Medulla oblongata (tissue), 1 donor: Measurements from ENCODE around the gene TCF23.
"Not testable (repeated sequence)": the region's sequence is repeated elsewhere in the genome, so short reads cannot be mapped to it uniquely, and the experiment has no call there.

Experiments used
- DNase-seq: peaks from one replicate; pipeline ENCODE4 v3.0.0-alpha.2; 2015; ENCODE audit errors: extremely low spot score

The TCF23 gene

GRCh38 chr2:27148801-27149439, at the start of gene TCF23:
TCF23 (plus strand) TSS chr2:27149004; CDS start chr2:27149134, 130 bp downstream.
- DNase-seq = no peak

- DNase-seq = no peak
These were observed 49.4 kb upstream of the TCF23 start for GRCh38 chr2:27099334-27099955.

DNA sequence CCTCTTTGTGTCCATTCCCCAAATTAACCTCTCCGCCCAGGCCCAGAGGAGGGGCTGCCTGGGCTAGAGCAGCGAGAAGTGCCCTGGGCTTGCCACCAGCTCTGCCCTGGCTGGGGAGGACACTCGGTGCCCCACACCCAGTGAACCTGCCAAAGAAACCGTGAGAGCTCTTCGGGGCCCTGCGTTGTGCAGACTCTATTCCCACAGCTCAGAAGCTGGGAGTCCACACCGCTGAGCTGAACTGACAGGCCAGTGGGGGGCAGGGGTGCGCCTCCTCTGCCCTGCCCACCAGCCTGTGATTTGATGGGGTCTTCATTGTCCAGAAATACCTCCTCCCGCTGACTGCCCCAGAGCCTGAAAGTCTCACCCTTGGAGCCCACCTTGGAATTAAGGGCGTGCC, 48.8 kb upstream of the TCF23 start:
- DNase-seq = no peak

- DNase-seq = no peak
These were observed 46.5 kb upstream of the TCF23 start for GRCh38 chr2:27102329-27102728.

DNA sequence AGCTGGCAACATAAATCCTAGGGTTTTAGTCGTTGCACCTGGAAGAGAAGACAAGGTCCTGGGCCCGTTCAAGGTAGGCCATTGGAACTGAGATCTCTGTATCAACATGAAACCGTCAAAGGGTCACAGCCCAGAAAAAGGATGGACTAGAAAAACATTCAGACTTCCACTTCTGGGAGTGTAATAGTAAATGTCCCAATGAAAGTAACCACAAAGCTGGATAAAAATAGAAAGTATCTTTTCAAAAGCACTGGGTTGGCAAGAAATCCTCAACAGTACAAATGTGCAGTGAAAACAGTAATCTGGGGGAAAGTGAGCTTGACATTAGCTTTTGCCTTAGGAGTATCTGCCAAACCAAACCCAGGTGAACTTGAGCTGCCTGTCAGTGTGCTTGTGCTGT, 42.8 kb upstream of the TCF23 start:
- no peak for DNase-seq

GRCh38 chr2:27108221-27108620, 40.6 kb upstream of the TCF23 start:
- no peak for DNase-seq

- no peak for DNase-seq
These were observed 39.7 kb upstream of the TCF23 start for GRCh38 chr2:27109083-27109482.

DNA sequence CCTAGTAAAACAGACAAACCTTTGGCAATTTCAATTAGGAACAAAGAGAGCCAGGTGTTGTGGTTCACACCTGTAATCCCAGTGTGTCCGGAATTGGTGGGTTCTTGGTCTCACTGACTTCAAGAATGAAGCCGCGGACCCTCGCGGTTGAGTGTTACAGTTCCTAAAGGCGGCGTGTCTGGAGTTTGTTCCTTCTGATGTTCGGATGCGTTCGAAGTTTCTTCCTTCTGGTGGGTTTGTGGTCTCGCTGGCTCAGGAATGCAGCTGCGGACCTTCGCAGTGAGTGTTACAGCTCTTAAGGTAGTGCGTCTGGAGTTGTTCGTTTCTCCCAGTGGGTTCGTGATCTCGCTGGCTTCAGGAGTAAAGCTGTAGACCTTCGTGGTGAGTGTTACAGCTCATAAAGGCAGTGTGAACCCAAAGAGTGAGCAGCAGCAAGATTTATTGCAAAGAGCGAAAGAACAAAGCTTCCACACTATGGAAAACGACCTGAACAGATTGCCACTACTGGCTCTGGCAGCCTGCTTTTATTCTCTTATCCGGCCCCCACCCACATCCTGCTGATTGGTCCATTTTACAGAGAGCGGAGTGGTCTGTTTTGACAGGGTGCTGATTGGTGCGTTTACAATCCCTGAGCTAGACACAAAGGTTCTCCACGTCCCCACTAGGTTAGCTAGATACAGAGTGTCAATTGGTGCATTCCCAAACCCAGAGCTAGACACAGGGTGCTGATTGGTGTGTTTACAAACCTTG, 38.0 kb upstream of the TCF23 start:
- DNase-seq = not testable (repeated sequence)

DNA sequence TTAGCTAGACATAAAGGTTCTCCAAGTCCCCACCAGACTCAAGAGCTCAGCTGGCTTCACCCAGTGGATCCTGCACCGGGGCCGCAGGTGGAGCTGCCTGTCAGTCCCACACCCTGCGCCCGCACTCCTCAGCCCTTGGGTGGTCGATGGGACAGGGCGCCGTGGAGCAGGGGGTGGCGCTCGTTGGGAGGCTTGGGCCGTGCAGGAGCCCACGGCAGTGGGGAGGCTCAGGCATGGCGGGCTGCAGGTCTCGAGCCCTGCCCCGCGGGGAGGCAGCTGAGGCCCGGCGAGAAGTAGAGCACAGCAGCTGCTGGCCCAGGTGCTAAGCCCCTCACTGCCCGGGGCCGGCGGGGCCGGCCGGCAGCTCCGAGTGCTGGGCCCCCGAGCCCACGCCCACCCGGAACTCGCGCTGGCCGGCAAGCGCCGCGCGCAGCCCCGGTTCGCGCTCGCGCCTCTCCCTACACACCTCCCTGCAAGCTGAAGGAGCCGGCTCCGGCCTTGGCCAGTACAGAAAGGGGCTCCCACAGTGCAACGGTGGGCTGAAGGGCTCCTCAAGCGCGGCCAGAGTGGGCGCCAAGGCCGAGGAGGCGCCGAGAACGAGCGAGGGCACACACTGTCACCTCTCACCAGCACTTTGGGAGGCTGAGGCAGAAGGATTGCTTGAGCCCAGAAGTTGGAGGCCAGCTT, 37.3 kb upstream of the TCF23 start:
- not testable (repeated sequence) for DNase-seq

- no peak for DNase-seq
These were observed 33.3 kb upstream of the TCF23 start for GRCh38 chr2:27115519-27115918.

- DNase-seq = no peak
These were observed 30.7 kb upstream of the TCF23 start for GRCh38 chr2:27117995-27118524.

DNA sequence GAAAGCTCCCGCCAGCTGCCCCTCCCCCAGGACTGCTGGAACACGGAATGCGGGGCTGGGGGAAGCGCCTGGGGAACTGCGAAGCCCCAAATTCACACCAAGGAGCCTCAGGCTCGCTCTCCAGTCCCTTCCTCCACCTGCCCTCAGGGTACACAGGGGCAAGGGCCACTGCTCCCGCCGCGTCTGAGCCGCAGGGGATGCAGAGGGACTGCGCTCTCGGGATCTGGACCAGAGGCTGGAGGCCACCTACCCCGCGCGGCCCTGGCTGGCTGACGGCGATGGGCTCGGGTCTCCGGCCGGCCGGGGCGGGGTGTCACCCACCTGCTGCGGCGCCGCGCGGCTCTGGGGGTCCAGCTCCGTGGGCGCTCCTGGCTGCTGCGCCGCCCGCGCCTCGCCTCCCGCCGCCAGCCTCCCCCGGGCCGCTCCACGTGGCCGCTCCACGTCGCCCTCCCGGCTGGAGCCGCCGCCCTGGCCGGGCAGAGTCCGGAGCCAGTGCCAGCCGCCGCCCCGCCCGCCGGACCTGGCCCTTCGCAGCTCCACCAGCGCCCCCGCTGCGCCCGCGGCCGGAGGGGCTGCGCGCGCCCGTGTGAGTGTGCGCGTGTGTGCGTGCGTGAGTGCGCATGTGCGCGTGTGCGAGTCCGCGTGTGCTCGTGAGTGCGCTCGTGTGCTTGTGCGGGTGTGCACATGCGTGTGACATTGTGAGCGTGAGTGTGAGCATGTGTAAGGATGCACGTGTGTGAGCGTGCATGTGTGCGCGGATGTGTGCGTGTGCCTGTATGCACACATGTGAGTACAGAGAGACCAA, 30.1 kb upstream of the TCF23 start, which contains the start of gene CGREF1:
TSS of gene CGREF1 (minus strand) at position 604 of the 805 bp plus-strand sequence. CDS start 14,762 bp downstream, outside the sequence.
- no peak for DNase-seq

- DNase-seq = not testable (repeated sequence)
These were observed 29.5 kb upstream of the TCF23 start for GRCh38 chr2:27119330-27119670.

- no peak for DNase-seq
These were observed 26.9 kb upstream of the TCF23 start for GRCh38 chr2:27121906-27122305.

GRCh38 chr2:27122791-27123190, 26.0 kb upstream of the TCF23 start:
- no peak for DNase-seq

- peak; percentile 79 for DNase-seq
These were observed 25.3 kb upstream of the TCF23 start, which contains the start of gene ABHD1 for GRCh38 chr2:27123302-27124150. ABHD1 (plus strand) TSS chr2:27123815; CDS start chr2:27123949, 134 bp downstream.

DNA sequence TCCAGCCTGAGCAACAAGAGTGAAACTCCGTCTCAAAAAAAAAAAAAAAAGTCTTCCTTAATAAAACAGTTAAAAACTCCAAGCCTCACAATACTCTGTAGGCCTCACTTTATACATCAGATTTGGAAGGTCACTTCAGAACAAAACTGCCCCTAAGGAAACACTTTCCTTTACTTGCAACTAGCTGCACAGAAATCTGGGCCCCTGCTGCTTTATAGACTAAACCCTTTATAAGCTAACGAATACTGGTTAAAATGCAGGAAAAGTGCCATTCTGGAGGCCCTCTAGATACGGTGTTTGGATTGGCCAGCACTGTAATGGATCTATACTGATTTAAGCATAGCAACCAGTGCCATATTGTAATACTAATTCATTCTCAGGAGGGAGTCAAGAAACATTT, 23.7 kb upstream of the TCF23 start:
- DNase-seq = no peak

- DNase-seq = peak; percentile 10
These were observed 22.5 kb upstream of the TCF23 start for GRCh38 chr2:27126252-27126710.

DNA sequence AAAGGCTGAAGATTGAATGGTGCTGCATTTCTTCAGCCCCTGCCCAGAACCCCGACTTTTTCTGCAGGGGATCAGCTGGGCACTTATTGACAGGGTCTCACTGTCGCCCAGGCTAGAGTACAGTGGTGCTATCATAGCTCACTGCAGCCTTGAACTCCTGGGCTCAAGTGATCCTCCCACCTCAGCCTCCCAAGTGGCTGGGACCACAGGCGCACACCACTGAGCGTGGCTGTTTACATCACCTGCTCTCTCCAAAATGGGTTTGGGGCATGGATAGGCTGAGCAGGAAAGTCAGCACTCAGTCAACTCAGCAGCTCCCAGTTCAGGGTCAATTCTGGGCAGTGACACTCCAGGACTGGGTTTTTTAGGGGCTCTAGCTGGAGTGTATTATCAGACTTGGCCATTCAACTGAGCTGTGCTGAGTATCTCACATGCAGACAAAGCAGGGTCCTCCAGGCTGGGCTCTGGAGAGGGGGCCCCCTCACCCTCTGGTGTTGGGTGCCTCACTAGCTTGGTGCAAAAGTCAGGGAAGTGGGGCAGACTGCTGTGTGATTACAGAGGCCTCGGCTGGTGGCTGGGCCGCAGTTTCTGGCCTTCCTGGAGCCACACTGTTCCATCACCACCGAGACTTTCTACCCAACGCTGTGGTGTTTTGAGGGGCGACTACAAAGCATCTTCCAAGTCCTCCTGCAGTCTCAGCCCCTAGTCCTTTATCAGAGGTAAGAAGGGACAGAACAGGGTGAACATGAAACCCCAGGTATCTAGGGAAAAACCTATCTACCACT, 20.7 kb upstream of the TCF23 start:
- DNase-seq = no peak
